ENCODE results near the gene USP6NL.

GRCh38 chr10:11444155-11444530 lies 167.3 kb downstream of the USP6NL start:
- TF ChIP-seq CTCF (IDR thresholded peaks at IDR 0.05) = no peak
- TF ChIP-seq EZH2phosphoT487 (IDR thresholded peaks at IDR 0.05) = no peak
